Smooth muscle cell (in vitro differentiated cells): ENCODE data around the gene RDH13. TPM values are rescaled to one million over a fixed set of nuclear protein-coding genes. Genes with fewer than 3 reads are reported as not detected.
A peak's percentile ranks its signal among the peaks of the same experiment; 100 is the strongest.

Experiments used
- DNase-seq: peaks from one replicate; lab custom pipeline; 2025; ENCODE audit not compliant: unreplicated experiment; lab: John Stamatoyannopoulos, UW
- H2AFZ ChIP-seq: fragments of 200-600 bp; sonication (generic); 2 replicates; pipeline ENCODE4 v1.6.0; 2016; ENCODE audit warnings: antibody characterized with exemption, low read depth, mild to moderate bottlenecking
- H3F3A ChIP-seq: fragments of 200-600 bp; sonication (generic); 2 replicates; pipeline ENCODE4 v1.6.0; 2017; ENCODE audit warnings: antibody characterized with exemption, low read depth
- H3K27ac ChIP-seq: fragments of 200-600 bp; sonication (generic); 2 replicates; pipeline ENCODE4 v1.5.1; 2016; ENCODE audit warnings: low read depth, mild to moderate bottlenecking
- H3K27me3 ChIP-seq: fragments of 200-600 bp; sonication (generic); 2 replicates; pipeline ENCODE4 v1.6.1; 2016; ENCODE audit warnings: low read depth, mild to moderate bottlenecking
- H3K36me3 ChIP-seq: fragments of 200-600 bp; sonication (generic); 2 replicates; pipeline ENCODE4 v1.5.1; 2016; ENCODE audit warnings: low read depth
- H3K4me1 ChIP-seq: fragments of 200-600 bp; sonication (generic); 2 replicates; pipeline ENCODE4 v1.5.1; 2016; ENCODE audit warnings: low read depth
- H3K4me2 ChIP-seq: fragments of 200-600 bp; sonication (generic); 2 replicates; pipeline ENCODE4 v1.6.0; 2016; ENCODE audit warnings: mild to moderate bottlenecking
- H3K4me3 ChIP-seq: fragments of 200-600 bp; sonication (generic); 2 replicates; pipeline ENCODE4 v1.5.1; 2016; ENCODE audit warnings: mild to moderate bottlenecking
- H3K79me2 ChIP-seq: fragments of 200-600 bp; sonication (generic); 2 replicates; pipeline ENCODE4 v1.6.0; 2016; ENCODE audit warnings: low read depth, mild to moderate bottlenecking
- H3K9ac ChIP-seq: fragments of 200-600 bp; sonication (generic); 2 replicates; pipeline ENCODE4 v1.6.0; 2016; ENCODE audit warnings: low read depth
- H3K9me3 ChIP-seq: fragments of 200-600 bp; sonication (generic); replicated peaks from 2 replicates; pipeline ENCODE4 v1.5.1; 2016; ENCODE audit warnings: low read depth
- H4K20me1 ChIP-seq: fragments of 200-600 bp; sonication (generic); 2 replicates; pipeline ENCODE4 v1.6.0; 2016; ENCODE audit warnings: low read depth
- CTCF ChIP-seq: fragments of 200-600 bp; sonication (generic); IDR thresholded peaks from 2 replicates; pipeline ENCODE4 v1.5.1; 2017; ENCODE audit warnings: borderline replicate concordance, mild to moderate bottlenecking, antibody characterized with exemption; ENCODE audit not compliant: insufficient read depth, poor library complexity, severe bottlenecking
- WGBS: methylation state at CpG from one replicate; pipeline ENCODE4 v1.1.7; 2016; ENCODE audit warnings: low lambda C conversion rate; 5-methylcytosine and 5-hydroxymethylcytosine counted together
- polyA plus RNA-seq: library from polyadenylated mRNA; unstranded; fragments of >200 nt; fragmentation: Nextera tagmentation; extraction: Ambion mirVana; gene quantifications from 2 replicates; pipeline ENCODE4 v1.2.1, GENCODE V29; 2016
- total RNA-seq: library from RNA; depleted of rRNA; stranded (reverse); fragments of >200 nt; gene quantifications from 2 replicates; pipeline ENCODE4 v1.2.3, GENCODE V29; 2014

Gene RDH13
- total and polyA plus RNA-seq, 2 experiments from 2014 or later = 9.1 to 13.5 TPM

- no peak overlapping the region for H2AFZ ChIP-seq
- H3K9me3 ChIP-seq = no peaks in the 10 kb centered on the region
- peak overlapping the region; percentile 74 for H3K27ac ChIP-seq
- H4K20me1 ChIP-seq = no peaks in the 10 kb centered on the region
- H3K27me3 ChIP-seq = peaks cover 41% of the 10 kb centered on the region
- 83% methylated on average over 10 of the region's 10 CpGs for WGBS
- H3K9ac ChIP-seq = no peak overlapping the region
- no peak overlapping the region for H3K4me3 ChIP-seq
- no peak for DNase-seq
- H3K4me1 ChIP-seq = peaks cover 5% of the 10 kb centered on the region
- no peaks in the 10 kb centered on the region for H3K79me2 ChIP-seq
- H3F3A ChIP-seq = no peaks in the 10 kb centered on the region
- no peaks in the 10 kb centered on the region for H3K36me3 ChIP-seq
- no peak for TF ChIP-seq CTCF
- H3K4me2 ChIP-seq = no peak overlapping the region
These were observed 7.6 kb upstream of the RDH13 start for GRCh38 chr19:55070466-55071128.

GRCh38 chr19:55069865-55070197 lies 6.9 kb upstream of the RDH13 start:
- Histone ChIP-seq H2AFZ (no peak overlapping the region), H3K4me2 (peak overlapping the region; percentile 80), H3F3A (no peaks in the 10 kb centered on the region), H3K9me3 (no peaks in the 10 kb centered on the region), H3K4me1 (peaks cover 5% of the 10 kb centered on the region), H3K36me3 (no peaks in the 10 kb centered on the region), H3K9ac (peak overlapping the region; percentile 51), H4K20me1 (no peaks in the 10 kb centered on the region), H3K27me3 (peaks cover 41% of the 10 kb centered on the region), H3K79me2 (no peaks in the 10 kb centered on the region), H3K4me3 (peak overlapping the region; percentile 47), H3K27ac (peak overlapping the region; percentile 74)
- no peak for DNase-seq
- no peak for TF ChIP-seq CTCF
- 97% methylated on average over 2 of the region's 2 CpGs for WGBS

GRCh38 chr19:55068950-55069864 lies 6.3 kb upstream of the RDH13 start:
- H3K36me3 ChIP-seq = no peaks in the 10 kb centered on the region
- peak overlapping the region; percentile 47 for H3K4me3 ChIP-seq
- H3K27me3 ChIP-seq = peaks cover 41% of the 10 kb centered on the region
- no peaks in the 10 kb centered on the region for H3K79me2 ChIP-seq
- no peak for DNase-seq
- peaks cover 5% of the 10 kb centered on the region for H3K4me1 ChIP-seq
- no peaks in the 10 kb centered on the region for H4K20me1 ChIP-seq
- H2AFZ ChIP-seq = no peak overlapping the region
- H3K27ac ChIP-seq = peak overlapping the region; percentile 74
- WGBS = 6% methylated on average over 21 of the region's 30 CpGs
- H3K4me2 ChIP-seq = peak overlapping the region; percentile 80
- no peak for TF ChIP-seq CTCF
- peak overlapping the region; percentile 51 for H3K9ac ChIP-seq
- H3K9me3 ChIP-seq = no peaks in the 10 kb centered on the region
- H3F3A ChIP-seq = no peaks in the 10 kb centered on the region
